K562 (cell line): ENCODE measurements around the gene SPTLC2. TPM values are rescaled to one million over a fixed set of nuclear protein-coding genes. Genes with fewer than 3 reads are reported as not detected.

ENCODE experiments used
- CBX2 ChIP-seq: fragments of 200-600 bp; sonication (generic); IDR thresholded peaks from one replicate; pipeline ENCODE4 v1.6.1; 2012; ENCODE audit warnings: mild to moderate bottlenecking, low read length, inconsistent platforms; ENCODE audit not compliant: insufficient read depth, poor library complexity, severe bottlenecking
- CEBPG ChIP-seq, 3 experiments: fragments of 200-800 bp in 1 of 3; sonication (Bioruptor generic) in 1 of 3; sonication (generic) in 1 of 3; formaldehyde crosslinking in 1 of 3; IDR thresholded peaks in 2 of 3; conservative IDR thresholded peaks in 1 of 3; 2 replicates each; pipeline versions ENCODE4 v1.6.1 to v1.8.0; 2016 to 2022; ENCODE audit warnings: missing compliant biosample characterization in 2 of 3, missing genetic modification characterization in 2 of 3, mild to moderate bottlenecking in 1 of 3, missing genetic modification reagents in 1 of 3
- CXXC5 ChIP-seq: fragments of 250-450 bp; sonication (Bioruptor Pico); IDR thresholded peaks from 2 replicates; pipeline ENCODE4 v1.8.0; 2022; ENCODE audit warnings: inconsistent platforms, mild to moderate bottlenecking, moderate library complexity
- DMBX1 ChIP-seq: fragments of 250-450 bp; sonication (Bioruptor Pico); IDR thresholded peaks from 2 replicates; pipeline ENCODE4 v1.8.0; 2022; ENCODE audit warnings: inconsistent platforms, mild to moderate bottlenecking, moderate library complexity, borderline replicate concordance
- ELF1 ChIP-seq: fragments of 200-800 bp; sonication (Bioruptor generic); IDR thresholded peaks from 2 replicates; pipeline ENCODE4 v1.6.1; 2016; ENCODE audit warnings: missing genetic modification characterization, missing compliant biosample characterization
- ETV6 ChIP-seq, 3 experiments: fragments of 150-350 bp in 1 of 3; sonication (generic) in 1 of 3; formaldehyde crosslinking in 1 of 3; IDR thresholded peaks; 2 replicates each; pipeline versions ENCODE4 v1.6.1 to v1.8.0; 2014 to 2022; ENCODE audit warnings: borderline replicate concordance in 2 of 3, low read depth in 2 of 3, antibody characterized with exemption in 1 of 3, low read length in 1 of 3, mild to moderate bottlenecking in 1 of 3, missing genetic modification reagents in 1 of 3
- HDAC1 ChIP-seq, 2 experiments: fragments of 450-650 bp; IDR thresholded peaks; 2 replicates each; pipeline ENCODE4 v1.6.1; 2016 to 2017; ENCODE audit warnings: inconsistent platforms in 1 of 2, mild to moderate bottlenecking in 1 of 2, moderate library complexity in 1 of 2
- KAT8 ChIP-seq: fragments of 450-650 bp; IDR thresholded peaks from 2 replicates; pipeline ENCODE4 v1.6.1; 2016; ENCODE audit warnings: low read depth, mild to moderate bottlenecking
- PML ChIP-seq: IDR thresholded peaks from 2 replicates; pipeline ENCODE4 v1.6.1; 2012; ENCODE audit warnings: low read length, inconsistent platforms
- STAT5A ChIP-seq: IDR thresholded peaks from 2 replicates; pipeline ENCODE4 v1.6.1; 2012; ENCODE audit warnings: low read length, inconsistent platforms, borderline replicate concordance
- TAL1 ChIP-seq: fragments of 450-650 bp; IDR thresholded peaks from 2 replicates; pipeline ENCODE4 v1.6.1; 2016; ENCODE audit warnings: mild to moderate bottlenecking
- TEAD4 ChIP-seq, 2 experiments: sonication (generic) in 1 of 2; formaldehyde crosslinking in 1 of 2; IDR thresholded peaks; 2 replicates each; pipeline versions ENCODE4 v1.6.1 to v1.8.0; 2012 to 2022; ENCODE audit warnings: borderline replicate concordance in 1 of 2, inconsistent platforms in 1 of 2, low read length in 1 of 2, mild to moderate bottlenecking in 1 of 2, missing genetic modification reagents in 1 of 2
- YY1 ChIP-seq, 3 experiments: IDR thresholded peaks; 2 replicates each; pipeline ENCODE4 v1.6.1; 2011; ENCODE audit warnings: low read length in 2 of 3, mild to moderate bottlenecking in 2 of 3, moderate library complexity in 2 of 3, borderline replicate concordance in 1 of 3, control low read depth in 1 of 3, low read depth in 1 of 3; ENCODE audit not compliant: insufficient read depth in 3 of 3, insufficient replicate concordance in 2 of 3, control insufficient read depth in 1 of 3, insufficient read length in 1 of 3; ENCODE audit errors: extremely low read depth in 1 of 3
- ZNF143 ChIP-seq: sonication (generic); formaldehyde crosslinking; IDR thresholded peaks from 2 replicates; pipeline ENCODE4 v1.9.0; 2022; ENCODE audit warnings: mild to moderate bottlenecking, missing genetic modification reagents
- ZNF347 ChIP-seq: fragments of 450-650 bp; formaldehyde crosslinking; IDR thresholded peaks from 2 replicates; pipeline ENCODE4 v1.4.0; 2020; ENCODE audit warnings: low read depth, mild to moderate bottlenecking, moderate library complexity
- ZNF561 ChIP-seq: fragments of 450-650 bp; formaldehyde crosslinking; conservative IDR thresholded peaks from 2 replicates; pipeline ENCODE4 v1.4.0; 2020; ENCODE audit warnings: mild to moderate bottlenecking, moderate library complexity
- ZNF699 ChIP-seq: fragments of 250-450 bp; sonication (Bioruptor Pico); IDR thresholded peaks from 2 replicates; pipeline ENCODE4 v1.8.0; 2021; ENCODE audit warnings: mild to moderate bottlenecking, moderate library complexity; ENCODE audit not compliant: insufficient replicate concordance
- polyA plus RNA-seq, 8 experiments: library from polyadenylated mRNA; depleted of rRNA in 4 of 8; stranded (reverse) in 5 of 8; unstranded in 3 of 8; fragments of >200 nt; fragmentation: Nextera tagmentation in 2 of 8; fragmentation: Illumina TruSeq in 1 of 8; extraction: Ambion mirVana in 2 of 8; extraction: Trizol in 1 of 8; gene quantifications; 2 replicates each; pipeline versions ENCODE4 v1.2.1 to v1.2.3, GENCODE V29; 2011 to 2014; ENCODE audit warnings: inconsistent platforms in 1 of 8, missing spikeins in 1 of 8
- total RNA-seq, 7 experiments: library from RNA; depleted of rRNA in 6 of 7; stranded (reverse); fragments of >200 nt in 6 of 7; fragmentation: Illumina TruSeq in 2 of 7; extraction: Trizol in 2 of 7; gene quantifications; 2 replicates each; pipeline versions ENCODE4 v1.2.1 to v1.2.3, GENCODE V29; 2011 to 2021; ENCODE audit warnings: low replicate concordance in 1 of 7
- TF ChIP-seq, protein P1 (sequence below): fragments of 450-650 bp; formaldehyde crosslinking; IDR thresholded peaks from 2 replicates; pipeline ENCODE4 v1.4.0; 2022; ENCODE audit warnings: mild to moderate bottlenecking, moderate library complexity
- TF ChIP-seq, protein P2 (sequence below), 2 experiments: fragments of 450-650 bp in 1 of 2; sonication (generic) in 1 of 2; formaldehyde crosslinking in 1 of 2; IDR thresholded peaks in 1 of 2; conservative IDR thresholded peaks in 1 of 2; 2 replicates each; pipeline versions ENCODE4 v1.6.1 to v1.8.1; 2016 to 2023; ENCODE audit warnings: mild to moderate bottlenecking in 2 of 2, moderate library complexity in 2 of 2, inconsistent platforms in 1 of 2, missing genetic modification reagents in 1 of 2
- TF ChIP-seq, protein P3 (sequence below): IDR thresholded peaks from 2 replicates; pipeline ENCODE4 v1.6.1; 2016; ENCODE audit warnings: missing genetic modification characterization, missing compliant biosample characterization
- TF ChIP-seq, protein P4 (sequence below): fragments of 250-450 bp; sonication (Bioruptor Pico); IDR thresholded peaks from 2 replicates; pipeline ENCODE4 v1.4.0; 2020; ENCODE audit warnings: borderline replicate concordance

SPTLC2 gene
- total and polyA plus RNA-seq, 9 of the 15 experiments (the other 6 are each of a cell fraction or from before 2014, with no cell fraction given) = 4.5 to 30.4 (median 14.0) TPM

DNA sequence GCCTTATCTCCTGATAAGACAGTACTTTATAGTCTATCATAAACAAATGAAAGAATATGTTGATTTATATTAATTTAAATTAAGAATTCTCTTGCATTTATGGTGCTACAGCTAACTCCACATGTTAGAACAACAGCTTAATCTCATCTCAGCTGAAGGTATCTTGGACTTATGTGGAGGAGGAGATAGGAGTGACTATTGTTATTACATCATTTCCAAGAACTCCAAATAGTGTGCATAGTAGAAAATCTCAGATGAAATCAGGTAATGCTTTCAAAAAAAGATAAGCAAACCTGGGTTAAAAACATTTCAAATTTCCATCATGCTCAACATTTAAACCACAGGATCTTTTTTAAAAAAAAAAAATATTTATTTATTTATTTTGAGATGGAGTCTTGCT is 86.5 kb downstream of the SPTLC2 start (continued):
- no peak for TF ChIP-seq ZNF347
- no peak for TF ChIP-seq PML
- peak; percentile 60; the same call in 1 of the 2 replicates for TF ChIP-seq STAT5A
- TF ChIP-seq, protein P1, sequence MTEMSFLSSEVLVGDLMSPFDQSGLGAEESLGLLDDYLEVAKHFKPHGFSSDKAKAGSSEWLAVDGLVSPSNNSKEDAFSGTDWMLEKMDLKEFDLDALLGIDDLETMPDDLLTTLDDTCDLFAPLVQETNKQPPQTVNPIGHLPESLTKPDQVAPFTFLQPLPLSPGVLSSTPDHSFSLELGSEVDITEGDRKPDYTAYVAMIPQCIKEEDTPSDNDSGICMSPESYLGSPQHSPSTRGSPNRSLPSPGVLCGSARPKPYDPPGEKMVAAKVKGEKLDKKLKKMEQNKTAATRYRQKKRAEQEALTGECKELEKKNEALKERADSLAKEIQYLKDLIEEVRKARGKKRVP (CRISPR knock-in tag) = no peak
- TF ChIP-seq, protein P2, sequence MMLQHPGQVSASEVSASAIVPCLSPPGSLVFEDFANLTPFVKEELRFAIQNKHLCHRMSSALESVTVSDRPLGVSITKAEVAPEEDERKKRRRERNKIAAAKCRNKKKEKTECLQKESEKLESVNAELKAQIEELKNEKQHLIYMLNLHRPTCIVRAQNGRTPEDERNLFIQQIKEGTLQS (IDR thresholded peaks at IDR 0.05) = peak; percentile 51; the same call in 1 of the 2 replicates
- TF ChIP-seq, protein P2 (CRISPR knock-in tag; conservative IDR thresholded peaks at IDR 0.05) = no peak
- TF ChIP-seq CBX2 = no peak
- peak; percentile 52; the same call in 1 of the 2 replicates for TF ChIP-seq TEAD4 (IDR thresholded peaks at IDR 0.05; ENCODE audit: low read length)
- no peak for TF ChIP-seq TEAD4 (CRISPR knock-in tag; IDR thresholded peaks at IDR 0.05; ENCODE audit: borderline replicate concordance)
- no peak for TF ChIP-seq ZNF699 (CRISPR knock-in tag)
- TF ChIP-seq CEBPG (CRISPR knock-in tag; IDR thresholded peaks at IDR 0.05) = no peak
- peak in 1 of 2 experiments; percentile 57; a peak in 1 of 4 replicates for TF ChIP-seq CEBPG (tag; conservative IDR thresholded peaks at IDR 0.05 in 1 of 2, IDR thresholded peaks at IDR 0.05 in 1 of 2)
- TF ChIP-seq ETV6 (IDR thresholded peaks at IDR 0.05; ENCODE audit: borderline replicate concordance in 1 of 2, low read depth in 2 of 2, low read length in 1 of 2) = no peak
- TF ChIP-seq ETV6 (CRISPR knock-in tag; IDR thresholded peaks at IDR 0.05; ENCODE audit: borderline replicate concordance) = no peak
- no peak for TF ChIP-seq ZNF143 (CRISPR knock-in tag)
- no peak for TF ChIP-seq KAT8
- TF ChIP-seq CXXC5 (CRISPR knock-in tag) = no peak
- no peak for TF ChIP-seq HDAC1 (IDR thresholded peaks at IDR 0.05)
- TF ChIP-seq DMBX1 (CRISPR knock-in tag) = no peak
- TF ChIP-seq ELF1 (tag) = no peak
- TF ChIP-seq, protein P3, sequence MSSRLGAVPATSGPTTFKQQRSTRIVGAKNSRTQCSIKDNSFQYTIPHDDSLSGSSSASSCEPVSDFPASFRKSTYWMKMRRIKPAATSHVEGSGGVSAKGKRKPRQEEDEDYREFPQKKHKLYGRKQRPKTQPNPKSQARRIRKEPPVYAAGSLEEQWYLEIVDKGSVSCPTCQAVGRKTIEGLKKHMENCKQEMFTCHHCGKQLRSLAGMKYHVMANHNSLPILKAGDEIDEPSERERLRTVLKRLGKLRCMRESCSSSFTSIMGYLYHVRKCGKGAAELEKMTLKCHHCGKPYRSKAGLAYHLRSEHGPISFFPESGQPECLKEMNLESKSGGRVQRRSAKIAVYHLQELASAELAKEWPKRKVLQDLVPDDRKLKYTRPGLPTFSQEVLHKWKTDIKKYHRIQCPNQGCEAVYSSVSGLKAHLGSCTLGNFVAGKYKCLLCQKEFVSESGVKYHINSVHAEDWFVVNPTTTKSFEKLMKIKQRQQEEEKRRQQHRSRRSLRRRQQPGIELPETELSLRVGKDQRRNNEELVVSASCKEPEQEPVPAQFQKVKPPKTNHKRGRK (tag) = no peak
- peak; percentile 59 for TF ChIP-seq TAL1
- TF ChIP-seq YY1 (IDR thresholded peaks at IDR 0.05; ENCODE audit: borderline replicate concordance in 1 of 3, control insufficient read depth in 1 of 3, extremely low read depth in 1 of 3, insufficient read depth in 3 of 3, insufficient read length in 1 of 3, insufficient replicate concordance in 2 of 3, low read depth in 1 of 3, low read length in 2 of 3) = no peak
- no peak for TF ChIP-seq ZNF561 (CRISPR knock-in tag)
- TF ChIP-seq, protein P4, sequence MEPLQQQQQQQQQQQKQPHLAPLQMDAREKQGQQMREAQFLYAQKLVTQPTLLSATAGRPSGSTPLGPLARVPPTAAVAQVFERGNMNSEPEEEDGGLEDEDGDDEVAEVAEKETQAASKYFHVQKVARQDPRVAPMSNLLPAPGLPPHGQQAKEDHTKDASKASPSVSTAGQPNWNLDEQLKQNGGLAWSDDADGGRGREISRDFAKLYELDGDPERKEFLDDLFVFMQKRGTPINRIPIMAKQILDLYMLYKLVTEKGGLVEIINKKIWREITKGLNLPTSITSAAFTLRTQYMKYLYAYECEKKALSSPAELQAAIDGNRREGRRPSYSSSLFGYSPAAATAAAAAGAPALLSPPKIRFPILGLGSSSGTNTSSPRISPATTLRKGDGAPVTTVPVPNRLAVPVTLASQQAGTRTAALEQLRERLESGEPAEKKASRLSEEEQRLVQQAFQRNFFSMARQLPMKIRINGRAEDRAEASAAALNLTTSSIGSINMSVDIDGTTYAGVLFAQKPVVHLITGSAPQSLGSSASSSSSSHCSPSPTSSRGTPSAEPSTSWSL = no peak
